ENCODE data around the gene GBP2. TPM values are rescaled to one million over a fixed set of nuclear protein-coding genes. Genes with fewer than 3 reads are reported as not detected.

GBP2 gene
- total RNA-seq, 4 donors from 2014 or later: 23.6 to 97.7 (median 54.2) TPM

- no peaks in the 10 kb centered on the region for H3K9me3 ChIP-seq
- H3K27ac ChIP-seq: no peak overlapping the region
- no peaks in the 10 kb centered on the region for H3K36me3 ChIP-seq
- no peak for DNase-seq
- WGBS, 2 donors: 90 to 92% methylated on average over 4 of the region's 4 CpGs
- H3K27me3 ChIP-seq: no peaks in the 10 kb centered on the region
- no peaks in the 10 kb centered on the region for H3K4me1 ChIP-seq
- TF ChIP-seq POLR2A (IDR thresholded peaks at IDR 0.05) (no peak), CTCF (IDR thresholded peaks at IDR 0.05) (no peak)
- intact Hi-C loops (cut with DNase I): no loop called here
- no peak overlapping the region for H3K4me3 ChIP-seq
Measured at GRCh38 chr1:89170170-89171066, 44.5 kb upstream of the GBP2 start.

GRCh38 chr1:89169166-89169565, 43.3 kb upstream of the GBP2 start:
- H3K9me3 ChIP-seq: no peaks in the 10 kb centered on the region
- no peaks in the 10 kb centered on the region for H3K36me3 ChIP-seq
- no peaks in the 10 kb centered on the region for H3K4me1 ChIP-seq
- WGBS, 2 donors: 35 to 39% methylated on average over 2 of the region's 2 CpGs
- intact Hi-C loops (cut with DNase I): no loop called here
- no peak overlapping the region for H3K4me3 ChIP-seq
- no peak for TF ChIP-seq POLR2A (IDR thresholded peaks at IDR 0.05)
- TF ChIP-seq CTCF (IDR thresholded peaks at IDR 0.05): no peak
- H3K27me3 ChIP-seq: no peaks in the 10 kb centered on the region
- DNase-seq: no peak
- H3K27ac ChIP-seq: no peak overlapping the region

- Histone ChIP-seq H3K36me3 (no peaks in the 10 kb centered on the region), H3K27ac (no peak overlapping the region), H3K9me3 (no peaks in the 10 kb centered on the region), H3K4me3 (no peak overlapping the region), H3K27me3 (no peaks in the 10 kb centered on the region), H3K4me1 (no peaks in the 10 kb centered on the region)
- TF ChIP-seq POLR2A (IDR thresholded peaks at IDR 0.05): no peak
- no peak for TF ChIP-seq CTCF (IDR thresholded peaks at IDR 0.05)
- intact Hi-C loops (cut with DNase I): no loop called here
- DNase-seq: no peak
- WGBS, 2 donors: 70 to 78% methylated on average over 2 of the region's 2 CpGs
Measured at GRCh38 chr1:89167590-89168230, 41.8 kb upstream of the GBP2 start.

- DNase-seq: no peak
- Histone ChIP-seq H3K36me3 (no peaks in the 10 kb centered on the region), H3K27me3 (no peaks in the 10 kb centered on the region), H3K27ac (no peak overlapping the region), H3K9me3 (no peaks in the 10 kb centered on the region), H3K4me3 (no peak overlapping the region), H3K4me1 (no peaks in the 10 kb centered on the region)
- intact Hi-C loops (cut with DNase I): no loop called here
- no peak for TF ChIP-seq POLR2A (IDR thresholded peaks at IDR 0.05)
- TF ChIP-seq CTCF (IDR thresholded peaks at IDR 0.05): no peak
- WGBS, 2 donors: 25 to 61% methylated on average over 1 of the region's 1 CpG
Measured at GRCh38 chr1:89166705-89167104, 40.8 kb upstream of the GBP2 start.

GRCh38 chr1:89165811-89166210, 39.9 kb upstream of the GBP2 start:
- no peaks in the 10 kb centered on the region for H3K27me3 ChIP-seq
- no peaks in the 10 kb centered on the region for H3K4me1 ChIP-seq
- H3K36me3 ChIP-seq: no peaks in the 10 kb centered on the region
- DNase-seq: no peak
- H3K4me3 ChIP-seq: no peak overlapping the region
- 80 to 91% methylated on average over 5 of the region's 5 CpGs for WGBS, 2 donors
- intact Hi-C loops (cut with DNase I): no loop called here
- TF ChIP-seq POLR2A (IDR thresholded peaks at IDR 0.05) (no peak), CTCF (IDR thresholded peaks at IDR 0.05) (no peak)
- no peak overlapping the region for H3K27ac ChIP-seq
- no peaks in the 10 kb centered on the region for H3K9me3 ChIP-seq
